HG03196 (cell line): ENCODE data around the gene MCOLN3.
"Not testable (repeated sequence)": the region's sequence is repeated elsewhere in the genome, so short reads cannot be mapped to it uniquely, and the experiment has no call there.

Experiments
- ATAC-seq: cut with Tn5 transposase; IDR thresholded peaks from one replicate; pipeline ENCODE4 v1.9.1; 2021; ENCODE audit not compliant: unreplicated experiment

MCOLN3 gene

GRCh38 chr1:85054664-85055063, 6.4 kb upstream of the MCOLN3 start:
- no peak for ATAC-seq

- no peak for ATAC-seq
Measured at GRCh38 chr1:85049735-85050166, 1.5 kb upstream of the MCOLN3 start.

GRCh38 chr1:85047472-85048295, 616 bp downstream of the MCOLN3 start:
- peak; percentile 57 for ATAC-seq

GRCh38 chr1:85047144-85047471, 1.2 kb downstream of the MCOLN3 start:
- ATAC-seq, result no peak

GRCh38 chr1:85042413-85042812, 5.9 kb downstream of the MCOLN3 start:
- no peak for ATAC-seq

GRCh38 chr1:85041793-85042192, 6.5 kb downstream of the MCOLN3 start:
- no peak for ATAC-seq

- no peak for ATAC-seq
Measured at GRCh38 chr1:85033221-85033620, 15.1 kb downstream of the MCOLN3 start.

GRCh38 chr1:85030536-85030935, 17.8 kb downstream of the MCOLN3 start:
- ATAC-seq, result no peak

GRCh38 chr1:85028151-85028550, 20.1 kb downstream of the MCOLN3 start:
- ATAC-seq, result no peak

GRCh38 chr1:85027242-85027983, 20.9 kb downstream of the MCOLN3 start:
- peak; percentile 63 for ATAC-seq

- no peak for ATAC-seq
Measured at GRCh38 chr1:85025940-85026339, 22.4 kb downstream of the MCOLN3 start.

- ATAC-seq, result no peak
Measured at GRCh38 chr1:85024736-85025135, 23.6 kb downstream of the MCOLN3 start.

- no peak for ATAC-seq
Measured at GRCh38 chr1:85022700-85023099, 25.6 kb downstream of the MCOLN3 start.

- ATAC-seq, result no peak
Measured at GRCh38 chr1:85019994-85020393, 28.3 kb downstream of the MCOLN3 start.

GRCh38 chr1:85015826-85016225, 32.5 kb downstream of the MCOLN3 start:
- no peak for ATAC-seq

- not testable (repeated sequence) for ATAC-seq
Measured at GRCh38 chr1:85005641-85006040, 42.7 kb downstream of the MCOLN3 start.

GRCh38 chr1:85001742-85002141, 46.6 kb downstream of the MCOLN3 start:
- ATAC-seq, result no peak

- ATAC-seq, result peak; percentile 17
Measured at GRCh38 chr1:84998642-84999280, 49.5 kb downstream of the MCOLN3 start.

- ATAC-seq, result no peak
Measured at GRCh38 chr1:84997667-84998600, 50.4 kb downstream of the MCOLN3 start.

GRCh38 chr1:84996846-84997666, 51.2 kb downstream of the MCOLN3 start, which contains the start of gene MCOLN2:
TSS of gene MCOLN2 (minus strand) at chr1:84997113. CDS start at chr1:84996872, 241 bp downstream.
- ATAC-seq, result peak; percentile 46
